Brain microvascular endothelial cell (primary cell): ENCODE data around the gene LRBA.
A peak's percentile ranks its signal among the peaks of the same experiment; 100 is the strongest.

Experiments
- DNase-seq: peaks from one replicate; pipeline ENCODE4 v3.0.0-alpha.2; 2020
- H3K27ac ChIP-seq: fragments of 250-450 bp; sonication (Bioruptor Pico); 2 replicates; pipeline ENCODE4 v1.5.1; 2020; ENCODE audit warnings: mild to moderate bottlenecking, moderate library complexity
- H3K27me3 ChIP-seq: fragments of 250-450 bp; sonication (Bioruptor Pico); replicated peaks from 2 replicates; pipeline ENCODE4 v1.5.1; 2020; ENCODE audit warnings: mild to moderate bottlenecking
- H3K36me3 ChIP-seq: fragments of 250-450 bp; sonication (Bioruptor Pico); replicated peaks from 2 replicates; pipeline ENCODE4 v1.5.1; 2020; ENCODE audit warnings: mild to moderate bottlenecking
- H3K4me3 ChIP-seq: 2 replicates; pipeline ENCODE4 v1.5.1; 2011; ENCODE audit warnings: low read depth, mild to moderate bottlenecking, control low read depth, low read length, moderate library complexity
- in situ Hi-C: cut with HindIII; loops from 2 replicates; pipeline ENCODE4 v1.10.0; 2017; ENCODE audit warnings: low sequenced_read_pairs, low pct_ligation_motif_present
- TF ChIP-seq, protein P1 (sequence below): IDR thresholded peaks from 2 replicates; pipeline ENCODE4 v1.5.1; 2011; ENCODE audit warnings: low read depth, mild to moderate bottlenecking, moderate library complexity, low read length, control low read depth, inconsistent platforms; ENCODE audit errors: missing control alignments

LRBA gene

DNA sequence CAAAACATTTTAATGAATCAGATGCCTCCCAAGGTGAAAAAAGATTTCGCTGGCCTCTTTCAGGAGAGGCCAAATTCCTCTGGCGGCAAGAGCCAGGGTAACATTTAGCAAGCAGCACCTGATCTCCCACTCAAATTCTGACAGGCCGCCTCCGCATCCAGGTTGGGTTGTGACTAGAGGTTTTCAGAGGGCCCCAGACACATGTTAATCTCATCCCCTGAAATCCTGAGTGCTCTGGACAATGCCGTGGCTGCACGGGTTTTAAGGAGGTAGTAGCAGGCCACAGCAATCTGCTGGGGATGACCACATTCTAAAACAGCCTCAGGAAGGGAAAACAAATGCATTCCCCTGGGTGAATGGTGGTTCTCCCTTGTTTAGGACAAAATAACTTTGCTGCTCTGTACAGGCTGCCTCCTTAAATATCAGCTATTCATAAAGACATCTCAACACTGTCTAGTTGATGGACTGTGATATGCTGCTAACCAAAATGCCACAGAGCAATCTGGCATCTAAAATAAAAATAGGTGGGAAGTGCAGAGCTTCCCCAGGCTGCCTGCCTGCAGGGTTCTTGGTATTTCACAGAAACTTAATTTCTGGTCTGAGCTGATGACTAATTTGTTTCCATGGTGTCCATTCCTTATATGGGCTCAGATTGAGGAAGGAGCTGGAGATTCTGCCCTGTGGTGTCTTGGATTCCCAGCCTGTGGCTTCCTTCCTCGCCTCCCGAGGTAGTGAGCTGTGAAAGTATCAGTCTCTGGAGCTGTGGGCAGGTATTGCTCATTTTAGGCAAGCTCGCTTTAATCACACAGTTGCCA is 734.8 kb downstream of the LRBA start:
- Histone ChIP-seq H3K4me3 (no peak overlapping the region), H3K27me3 (no peaks in the 10 kb centered on the region), H3K36me3 (no peaks in the 10 kb centered on the region), H3K27ac (peak overlapping the region; percentile 84)
- TF ChIP-seq, protein P1, sequence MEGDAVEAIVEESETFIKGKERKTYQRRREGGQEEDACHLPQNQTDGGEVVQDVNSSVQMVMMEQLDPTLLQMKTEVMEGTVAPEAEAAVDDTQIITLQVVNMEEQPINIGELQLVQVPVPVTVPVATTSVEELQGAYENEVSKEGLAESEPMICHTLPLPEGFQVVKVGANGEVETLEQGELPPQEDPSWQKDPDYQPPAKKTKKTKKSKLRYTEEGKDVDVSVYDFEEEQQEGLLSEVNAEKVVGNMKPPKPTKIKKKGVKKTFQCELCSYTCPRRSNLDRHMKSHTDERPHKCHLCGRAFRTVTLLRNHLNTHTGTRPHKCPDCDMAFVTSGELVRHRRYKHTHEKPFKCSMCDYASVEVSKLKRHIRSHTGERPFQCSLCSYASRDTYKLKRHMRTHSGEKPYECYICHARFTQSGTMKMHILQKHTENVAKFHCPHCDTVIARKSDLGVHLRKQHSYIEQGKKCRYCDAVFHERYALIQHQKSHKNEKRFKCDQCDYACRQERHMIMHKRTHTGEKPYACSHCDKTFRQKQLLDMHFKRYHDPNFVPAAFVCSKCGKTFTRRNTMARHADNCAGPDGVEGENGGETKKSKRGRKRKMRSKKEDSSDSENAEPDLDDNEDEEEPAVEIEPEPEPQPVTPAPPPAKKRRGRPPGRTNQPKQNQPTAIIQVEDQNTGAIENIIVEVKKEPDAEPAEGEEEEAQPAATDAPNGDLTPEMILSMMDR: no peak
- in situ Hi-C loops: no loop called here
- DNase-seq: peak; percentile 88

DNA sequence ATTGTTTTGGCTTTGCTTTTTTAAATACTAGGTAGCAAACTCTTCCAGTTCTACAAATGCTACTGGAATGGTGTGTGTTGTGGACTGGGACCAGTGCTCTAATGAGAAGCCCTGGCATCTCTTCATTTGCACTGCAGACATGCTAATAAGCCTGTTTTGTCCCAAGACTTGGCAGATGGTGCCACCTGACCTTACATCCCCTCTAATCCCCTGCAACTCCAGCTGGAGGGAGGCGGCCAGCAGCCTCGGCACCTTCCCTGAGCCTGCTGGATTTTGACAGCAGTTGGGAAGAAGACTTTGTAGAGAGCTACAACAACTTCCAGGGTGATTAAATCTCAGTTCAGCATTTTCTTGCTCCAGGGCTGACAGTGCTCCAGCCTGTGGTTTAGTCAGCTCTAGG is 736.9 kb downstream of the LRBA start:
- TF ChIP-seq, protein P1: no peak
- no peak overlapping the region for H3K4me3 ChIP-seq
- no peaks in the 10 kb centered on the region for H3K36me3 ChIP-seq
- no peaks in the 10 kb centered on the region for H3K27me3 ChIP-seq
- in situ Hi-C loops: no loop called here
- no peak overlapping the region for H3K27ac ChIP-seq
- DNase-seq: no peak

DNA sequence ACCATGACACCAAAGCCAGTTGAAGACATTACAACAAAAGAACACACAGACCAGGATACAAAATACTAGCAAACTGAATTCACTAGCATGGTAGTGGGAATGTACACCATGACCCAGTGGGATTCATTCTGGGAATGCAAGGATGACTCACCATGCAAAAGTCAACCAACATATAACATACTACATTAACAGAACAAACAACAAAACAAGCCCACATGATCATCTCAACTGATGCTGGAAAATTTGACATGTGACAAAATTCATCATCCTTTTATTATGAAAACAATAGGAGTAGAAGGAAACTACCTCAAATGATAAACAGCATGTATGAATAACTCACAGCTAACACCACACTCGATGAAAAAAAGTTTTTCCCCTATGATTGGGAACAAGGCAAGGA is 746.6 kb downstream of the LRBA start:
- no peak overlapping the region for H3K27ac ChIP-seq
- TF ChIP-seq, protein P1: no peak
- H3K4me3 ChIP-seq: no peak overlapping the region
- in situ Hi-C loops: no loop called here
- peaks cover 4% of the 10 kb centered on the region for H3K36me3 ChIP-seq
- no peak for DNase-seq
- H3K27me3 ChIP-seq: no peaks in the 10 kb centered on the region

DNA sequence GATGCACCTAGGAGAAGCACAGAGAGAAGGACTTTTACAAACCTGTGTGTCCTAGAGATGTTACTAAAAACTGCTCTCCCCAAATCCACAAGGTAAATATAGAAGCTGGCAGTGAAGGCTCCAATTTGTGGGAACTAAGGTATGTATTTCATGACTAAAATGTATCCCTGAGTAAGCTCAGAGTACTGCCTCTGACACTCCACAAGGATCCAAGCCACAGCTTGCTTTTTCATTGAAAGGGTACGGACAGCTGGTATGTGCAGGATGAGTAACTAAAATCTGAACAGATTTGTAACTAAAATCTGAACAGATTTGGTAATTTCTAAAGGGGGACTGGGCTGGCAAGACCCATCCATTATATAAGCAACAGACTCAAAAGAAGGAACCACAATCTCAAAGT is 749.3 kb downstream of the LRBA start:
- DNase-seq: no peak
- H3K27ac ChIP-seq: no peak overlapping the region
- no peaks in the 10 kb centered on the region for H3K27me3 ChIP-seq
- no peak overlapping the region for H3K4me3 ChIP-seq
- in situ Hi-C loops: no loop called here
- H3K36me3 ChIP-seq: peaks cover 4% of the 10 kb centered on the region
- TF ChIP-seq, protein P1: no peak

DNA sequence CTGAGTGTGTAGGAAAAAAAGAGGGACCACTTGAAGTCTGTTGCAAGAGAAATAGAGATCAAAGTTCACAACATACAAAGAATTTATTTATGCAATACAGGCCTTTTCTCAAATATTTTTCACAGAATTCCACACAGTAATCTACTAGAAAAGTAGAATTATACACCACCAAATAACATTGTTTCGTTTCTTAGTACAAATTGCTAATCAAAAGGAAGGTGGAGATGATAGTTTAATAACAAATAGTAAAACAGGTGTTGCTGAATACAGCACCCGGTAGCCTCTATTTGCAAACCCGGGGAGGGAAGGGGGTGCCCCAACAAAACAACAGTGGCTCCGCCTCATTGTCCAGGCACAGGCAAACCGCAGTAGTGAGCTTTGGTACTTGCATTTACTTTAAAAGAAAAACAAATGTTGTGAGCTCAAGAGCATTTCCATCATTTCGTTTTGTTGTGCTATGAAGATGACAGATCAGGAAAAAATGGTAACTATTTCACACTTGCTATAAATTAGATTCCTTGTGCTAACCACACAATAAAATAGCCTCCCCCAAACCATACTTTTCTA is 750.4 kb downstream of the LRBA start:
- no peak overlapping the region for H3K27ac ChIP-seq
- in situ Hi-C loops: no loop called here
- H3K4me3 ChIP-seq: no peak overlapping the region
- DNase-seq: no peak
- H3K27me3 ChIP-seq: no peaks in the 10 kb centered on the region
- peaks cover 4% of the 10 kb centered on the region for H3K36me3 ChIP-seq
- TF ChIP-seq, protein P1: no peak

DNA sequence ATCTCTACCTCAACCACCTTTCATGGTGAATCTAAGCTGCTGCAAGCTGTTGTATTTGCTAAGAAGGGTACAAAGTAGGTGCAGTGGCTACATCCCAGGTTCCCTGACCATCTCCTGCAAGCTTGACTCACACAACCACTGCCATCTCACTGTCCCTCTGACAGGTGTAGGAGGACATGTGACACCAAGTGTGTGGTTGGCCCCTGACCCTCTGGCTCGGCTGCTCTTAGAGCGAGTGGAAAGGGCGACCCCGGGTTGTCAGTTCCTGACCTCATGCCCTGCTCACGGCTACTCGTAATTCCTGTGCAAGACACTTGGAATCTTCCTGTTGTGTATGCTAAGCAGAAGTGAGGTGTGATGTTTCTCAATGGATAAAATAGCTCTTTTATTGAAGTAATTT is 752.5 kb downstream of the LRBA start:
- DNase-seq: no peak
- Histone ChIP-seq H3K4me3 (no peak overlapping the region), H3K27me3 (no peaks in the 10 kb centered on the region), H3K36me3 (peaks cover 4% of the 10 kb centered on the region), H3K27ac (no peak overlapping the region)
- TF ChIP-seq, protein P1: no peak
- in situ Hi-C loops: no loop called here
